Effector memory CD8-positive, alpha-beta T cell (primary cell): ENCODE results near the gene GXYLT2.
"Not testable (repeated sequence)": the region's sequence is repeated elsewhere in the genome, so short reads cannot be mapped to it uniquely, and the experiment has no call there.

Experiments
- ATAC-seq: fragments of 150-1000 bp; cut with Tn5 transposase; replicated peaks from 2 replicates; pipeline ENCODE4 v1.10.0; 2021; ENCODE audit warnings: mild to moderate bottlenecking, moderate library complexity
- DNase-seq, 3 experiments: peaks; one replicate each; pipeline ENCODE4 v3.0.0; 2021
- H3K27ac Mint-ChIP-seq, 2 donors: one replicate each; pipeline ENCODE4 v1.8.0; 2022; ENCODE audit warnings: mild to moderate bottlenecking in 2 of 2, mixed read lengths in 2 of 2, moderate library complexity in 2 of 2
- H3K27me3 Mint-ChIP-seq, 2 donors: one replicate each; pipeline ENCODE4 v1.8.0; 2022; ENCODE audit warnings: mixed read lengths in 2 of 2
- H3K36me3 Mint-ChIP-seq: one replicate; pipeline ENCODE4 v1.8.0; 2022; ENCODE audit warnings: mild to moderate bottlenecking, moderate library complexity, mixed read lengths; ENCODE audit not compliant: insufficient read depth
- H3K4me1 Mint-ChIP-seq, 2 donors: one replicate each; pipeline ENCODE4 v1.8.0; 2022; ENCODE audit warnings: low read depth in 2 of 2, mixed read lengths in 2 of 2
- H3K4me3 Mint-ChIP-seq, 2 donors: one replicate each; pipeline ENCODE4 v1.8.0; 2022; ENCODE audit warnings: mild to moderate bottlenecking in 2 of 2, mixed read lengths in 2 of 2, moderate library complexity in 2 of 2
- H3K9me3 Mint-ChIP-seq, 2 donors: one replicate each; pipeline ENCODE4 v1.8.0; 2022; ENCODE audit warnings: mixed read lengths in 2 of 2

Gene GXYLT2

GRCh38 chr3:72999951-73000350 is 112.1 kb downstream of the GXYLT2 start:
- H3K36me3 Mint-ChIP-seq: peaks cover 63% of the 10 kb centered on the region
- no peak for DNase-seq

GRCh38 chr3:73003050-73003449 is 115.2 kb downstream of the GXYLT2 start:
- Mint-ChIP-seq H3K4me3 (peak overlapping the region; percentile 45 to 59), H3K4me1 (peaks cover 49 to 75% of the 10 kb centered on the region in 2 donors), H3K36me3 (peaks cover 83% of the 10 kb centered on the region), H3K27ac (peak overlapping the region in 1 of 2 donors; percentile 81)
- not testable (repeated sequence) for H3K27me3 Mint-ChIP-seq, ATAC-seq, DNase-seq, H3K9me3 Mint-ChIP-seq

More at GRCh38 chr3:72999951-73000350, 112.1 kb downstream of the GXYLT2 start:
- Mint-ChIP-seq H3K27me3 (no peaks in the 10 kb centered on the region), H3K9me3 (no peaks in the 10 kb centered on the region), H3K27ac (peak overlapping the region; percentile 70 to 85), H3K4me3 (peak overlapping the region; percentile 71 to 87), H3K4me1 (peaks cover 47 to 58% of the 10 kb centered on the region in 2 donors)
- no peak for ATAC-seq

- Mint-ChIP-seq H3K4me3 (peak overlapping the region; percentile 22 to 62), H3K36me3 (peaks cover 76% of the 10 kb centered on the region), H3K9me3 (no peaks in the 10 kb centered on the region), H3K27me3 (no peaks in the 10 kb centered on the region), H3K4me1 (peaks cover 54 to 79% of the 10 kb centered on the region in 2 donors), H3K27ac (peak overlapping the region; percentile 60 to 81)
- ATAC-seq (no peak), DNase-seq (no peak)
Measured at GRCh38 chr3:73004316-73004715, 116.5 kb downstream of the GXYLT2 start.

GRCh38 chr3:73007992-73008712 is 120.3 kb downstream of the GXYLT2 start:
- no peak for DNase-seq
- H3K4me1 Mint-ChIP-seq: peaks cover 60 to 89% of the 10 kb centered on the region in 2 donors
- H3K27me3 Mint-ChIP-seq: no peaks in the 10 kb centered on the region
- ATAC-seq: no peak
- peak overlapping the region in 1 of 2 donors; percentile 5 for H3K4me3 Mint-ChIP-seq
- no peaks in the 10 kb centered on the region for H3K9me3 Mint-ChIP-seq
- peak overlapping the region in 1 of 2 donors; percentile 26 for H3K27ac Mint-ChIP-seq
- peaks cover 52% of the 10 kb centered on the region for H3K36me3 Mint-ChIP-seq

GRCh38 chr3:73009008-73009407 is 121.2 kb downstream of the GXYLT2 start:
- H3K36me3 Mint-ChIP-seq: peaks cover 44% of the 10 kb centered on the region

GRCh38 chr3:73009750-73010149 is 121.9 kb downstream of the GXYLT2 start:
- H3K27me3 Mint-ChIP-seq: no peaks in the 10 kb centered on the region
- DNase-seq: no peak
- peaks cover 42% of the 10 kb centered on the region for H3K36me3 Mint-ChIP-seq
- peak overlapping the region; percentile 26 to 87 for H3K27ac Mint-ChIP-seq
- ATAC-seq: no peak
- H3K9me3 Mint-ChIP-seq: no peaks in the 10 kb centered on the region
- H3K4me3 Mint-ChIP-seq: peak overlapping the region in 1 of 2 donors; percentile 57
- peaks cover 48 to 79% of the 10 kb centered on the region in 2 donors for H3K4me1 Mint-ChIP-seq

More at GRCh38 chr3:73009008-73009407, 121.2 kb downstream of the GXYLT2 start:
- peak overlapping the region in 1 of 2 donors; percentile 5 for H3K4me3 Mint-ChIP-seq
- no peak for DNase-seq
- no peak for ATAC-seq
- H3K9me3 Mint-ChIP-seq: no peaks in the 10 kb centered on the region
- H3K4me1 Mint-ChIP-seq: peaks cover 56 to 86% of the 10 kb centered on the region in 2 donors
- H3K27ac Mint-ChIP-seq: peak overlapping the region in 1 of 2 donors; percentile 26
- no peaks in the 10 kb centered on the region for H3K27me3 Mint-ChIP-seq

- H3K27me3 Mint-ChIP-seq: no peaks in the 10 kb centered on the region
- peak overlapping the region; percentile 26 to 87 for H3K27ac Mint-ChIP-seq
- H3K36me3 Mint-ChIP-seq: peaks cover 42% of the 10 kb centered on the region
- H3K4me3 Mint-ChIP-seq: peak overlapping the region; percentile 48 to 57
- peaks cover 48 to 74% of the 10 kb centered on the region in 2 donors for H3K4me1 Mint-ChIP-seq
- no peak for DNase-seq
- H3K9me3 Mint-ChIP-seq: no peaks in the 10 kb centered on the region
- no peak for ATAC-seq
Measured at GRCh38 chr3:73010158-73010557, 122.3 kb downstream of the GXYLT2 start.

- Mint-ChIP-seq H3K27ac (peak overlapping the region in 1 of 2 donors; percentile 10), H3K4me1 (peaks cover 35 to 60% of the 10 kb centered on the region in 2 donors), H3K36me3 (peaks cover 19% of the 10 kb centered on the region), H3K4me3 (peak overlapping the region in 1 of 2 donors; percentile 3), H3K9me3 (no peaks in the 10 kb centered on the region), H3K27me3 (no peaks in the 10 kb centered on the region)
- no peak for DNase-seq
- no peak for ATAC-seq
Measured at GRCh38 chr3:73018298-73018697, 130.5 kb downstream of the GXYLT2 start.

GRCh38 chr3:73018790-73019441 is 131.1 kb downstream of the GXYLT2 start:
- Mint-ChIP-seq H3K4me3 (peak overlapping the region in 1 of 2 donors; percentile 3), H3K36me3 (peaks cover 19% of the 10 kb centered on the region), H3K27me3 (no peaks in the 10 kb centered on the region), H3K9me3 (no peaks in the 10 kb centered on the region), H3K27ac (peak overlapping the region in 1 of 2 donors; percentile 10), H3K4me1 (peaks cover 35 to 57% of the 10 kb centered on the region in 2 donors)
- peak; percentile 47 for ATAC-seq
- no peak for DNase-seq

GRCh38 chr3:73021301-73021835 is 133.5 kb downstream of the GXYLT2 start:
- ATAC-seq: no peak
- Mint-ChIP-seq H3K4me3 (no peak overlapping the region), H3K27ac (peak overlapping the region in 1 of 2 donors; percentile 21), H3K36me3 (peaks cover 7% of the 10 kb centered on the region), H3K27me3 (no peaks in the 10 kb centered on the region), H3K9me3 (no peaks in the 10 kb centered on the region), H3K4me1 (peaks cover 42 to 68% of the 10 kb centered on the region in 2 donors)
- DNase-seq: no peak

GRCh38 chr3:73024836-73025235 is 137.0 kb downstream of the GXYLT2 start:
- H3K9me3 Mint-ChIP-seq: no peaks in the 10 kb centered on the region
- DNase-seq (no peak), ATAC-seq (no peak)
- H3K36me3 Mint-ChIP-seq: peaks cover 5% of the 10 kb centered on the region
- peak overlapping the region in 1 of 2 donors; percentile 39 for H3K4me3 Mint-ChIP-seq
- H3K4me1 Mint-ChIP-seq: peaks cover 43 to 74% of the 10 kb centered on the region in 2 donors
- H3K27me3 Mint-ChIP-seq: no peaks in the 10 kb centered on the region
- H3K27ac Mint-ChIP-seq: peak overlapping the region; percentile 36 to 47

- Mint-ChIP-seq H3K9me3 (no peaks in the 10 kb centered on the region), H3K27ac (no peak overlapping the region), H3K4me3 (no peak overlapping the region), H3K36me3 (peaks cover 5% of the 10 kb centered on the region), H3K4me1 (peaks cover 41 to 76% of the 10 kb centered on the region in 2 donors), H3K27me3 (no peaks in the 10 kb centered on the region)
- DNase-seq (no peak), ATAC-seq (no peak)
Measured at GRCh38 chr3:73026111-73026759, 138.4 kb downstream of the GXYLT2 start.
